AG09309 (cell line): ENCODE measurements around the gene TMPRSS11B.

Experiments
- DNase-seq: peaks from one replicate; pipeline ENCODE4 v3.0.0-alpha.2; 2010; ENCODE audit warnings: low read depth
- H3K4me3 ChIP-seq: 2 replicates; pipeline ENCODE4 v1.5.1; 2011; ENCODE audit warnings: mild to moderate bottlenecking, low read depth, low read length, moderate library complexity; ENCODE audit not compliant: control insufficient read depth
- TF ChIP-seq, protein P1 (sequence below): IDR thresholded peaks from 2 replicates; pipeline ENCODE4 v1.5.1; 2011; ENCODE audit warnings: mild to moderate bottlenecking, low read depth, low read length, inconsistent platforms; ENCODE audit not compliant: insufficient read depth, control insufficient read depth; ENCODE audit errors: missing control alignments

TMPRSS11B gene

DNA sequence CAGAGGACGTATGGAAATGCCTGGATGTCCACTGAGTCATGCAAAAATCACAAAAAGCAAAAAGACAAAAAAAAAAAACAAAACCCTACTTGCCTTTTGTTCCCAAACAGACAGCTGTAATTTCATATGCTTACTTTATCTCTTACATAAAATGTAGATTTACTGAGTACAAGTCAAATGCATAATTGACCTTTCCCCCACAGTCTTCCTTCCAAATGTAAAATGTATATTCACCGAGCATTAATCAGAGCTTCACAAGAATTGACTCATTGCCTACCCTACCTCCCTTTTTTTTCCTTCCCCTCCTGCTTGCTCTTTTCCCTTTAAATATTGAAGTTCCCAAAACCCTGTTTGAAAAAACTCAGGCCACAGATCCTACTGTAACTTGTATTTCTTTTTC is 32.5 kb upstream of the TMPRSS11B start:
- no peak for DNase-seq
- H3K4me3 ChIP-seq: no peak overlapping the region
- TF ChIP-seq, protein P1, sequence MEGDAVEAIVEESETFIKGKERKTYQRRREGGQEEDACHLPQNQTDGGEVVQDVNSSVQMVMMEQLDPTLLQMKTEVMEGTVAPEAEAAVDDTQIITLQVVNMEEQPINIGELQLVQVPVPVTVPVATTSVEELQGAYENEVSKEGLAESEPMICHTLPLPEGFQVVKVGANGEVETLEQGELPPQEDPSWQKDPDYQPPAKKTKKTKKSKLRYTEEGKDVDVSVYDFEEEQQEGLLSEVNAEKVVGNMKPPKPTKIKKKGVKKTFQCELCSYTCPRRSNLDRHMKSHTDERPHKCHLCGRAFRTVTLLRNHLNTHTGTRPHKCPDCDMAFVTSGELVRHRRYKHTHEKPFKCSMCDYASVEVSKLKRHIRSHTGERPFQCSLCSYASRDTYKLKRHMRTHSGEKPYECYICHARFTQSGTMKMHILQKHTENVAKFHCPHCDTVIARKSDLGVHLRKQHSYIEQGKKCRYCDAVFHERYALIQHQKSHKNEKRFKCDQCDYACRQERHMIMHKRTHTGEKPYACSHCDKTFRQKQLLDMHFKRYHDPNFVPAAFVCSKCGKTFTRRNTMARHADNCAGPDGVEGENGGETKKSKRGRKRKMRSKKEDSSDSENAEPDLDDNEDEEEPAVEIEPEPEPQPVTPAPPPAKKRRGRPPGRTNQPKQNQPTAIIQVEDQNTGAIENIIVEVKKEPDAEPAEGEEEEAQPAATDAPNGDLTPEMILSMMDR: no peak

- DNase-seq: no peak
- no peak overlapping the region for H3K4me3 ChIP-seq
- TF ChIP-seq, protein P1: no peak
Measured at GRCh38 chr4:68277627-68278026, 32.1 kb upstream of the TMPRSS11B start.

- H3K4me3 ChIP-seq: no peak overlapping the region
- TF ChIP-seq, protein P1: no peak
- no peak for DNase-seq
Measured at GRCh38 chr4:68272860-68273259, 27.4 kb upstream of the TMPRSS11B start.

GRCh38 chr4:68272380-68272779 is 26.9 kb upstream of the TMPRSS11B start:
- H3K4me3 ChIP-seq: peak overlapping the region; percentile 34
- no peak for DNase-seq
- TF ChIP-seq, protein P1: no peak

DNA sequence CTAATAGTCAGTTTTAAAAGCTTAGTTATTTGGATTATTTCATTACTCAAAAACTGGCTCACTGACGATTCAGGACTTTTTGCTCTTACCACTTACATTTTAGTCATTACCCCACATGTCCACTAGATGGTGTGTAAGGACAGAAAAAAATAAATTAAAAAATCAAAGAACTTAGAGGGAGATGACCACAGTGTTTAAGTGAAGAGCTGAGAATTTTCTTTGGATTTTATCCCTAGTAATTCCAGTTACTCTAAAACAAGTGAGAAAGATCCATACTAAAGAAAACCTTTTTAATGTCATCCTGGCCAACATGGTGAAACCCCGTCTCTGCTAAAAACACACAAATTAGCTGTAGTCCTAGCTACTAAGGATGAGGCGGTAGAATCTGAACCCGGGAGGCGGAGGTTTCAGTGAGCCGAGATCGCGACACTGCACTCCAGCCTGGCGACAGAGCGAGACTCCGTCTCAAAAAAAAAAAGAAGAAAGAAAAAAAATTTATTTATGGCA is 26.4 kb upstream of the TMPRSS11B start:
- DNase-seq: peak; percentile 37
- H3K4me3 ChIP-seq: peak overlapping the region; percentile 34
- TF ChIP-seq, protein P1: peak; percentile 48

GRCh38 chr4:68267433-68267944 is 22.0 kb upstream of the TMPRSS11B start:
- TF ChIP-seq, protein P1: no peak
- H3K4me3 ChIP-seq: no peak overlapping the region
- no peak for DNase-seq

DNA sequence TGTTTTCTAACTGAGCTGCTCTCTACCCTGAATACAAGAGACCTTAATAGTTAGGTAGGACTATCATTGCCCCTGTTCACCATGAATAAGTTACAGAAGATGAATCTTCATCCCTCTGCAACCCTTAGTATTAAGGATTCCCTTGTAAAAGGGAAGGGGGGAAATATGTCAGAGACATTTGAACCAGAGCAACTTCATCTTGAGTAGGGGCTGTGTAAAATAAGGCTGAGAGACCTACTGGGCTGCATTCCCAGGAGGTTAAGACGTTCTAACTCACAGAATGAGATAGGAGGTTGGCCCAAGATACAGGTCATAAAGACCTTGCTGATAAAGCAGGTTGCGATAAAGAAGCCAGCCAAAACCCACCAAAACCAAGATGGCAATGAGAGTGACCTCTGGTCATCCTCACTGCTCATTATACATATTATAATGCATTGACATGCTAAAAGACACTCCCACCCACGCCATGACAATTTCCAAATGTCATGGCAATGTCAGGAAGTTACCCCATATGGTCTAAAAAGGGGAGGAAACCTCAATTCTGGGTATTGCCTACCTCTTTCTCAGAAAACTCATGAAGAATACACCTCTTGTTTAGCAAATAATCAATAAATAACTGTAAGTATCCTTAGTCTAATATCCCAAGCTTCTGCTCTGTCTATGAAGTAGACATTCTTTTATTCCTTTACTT is 19.5 kb upstream of the TMPRSS11B start:
- H3K4me3 ChIP-seq: no peak overlapping the region
- no peak for DNase-seq
- TF ChIP-seq, protein P1: no peak
